Neural progenitor cell (in vitro differentiated cells): Measurements from ENCODE around the gene POLR3A.

Experiments used
- CTCF ChIP-seq: fragments of 200-600 bp; sonication (generic); IDR thresholded peaks from 2 replicates; pipeline ENCODE4 v1.5.1; 2017; ENCODE audit warnings: antibody characterized with exemption, mild to moderate bottlenecking
- EZH2 ChIP-seq: fragments of 200-600 bp; sonication (generic); IDR thresholded peaks from 2 replicates; pipeline ENCODE4 v1.6.1; 2017; ENCODE audit warnings: antibody characterized with exemption, mild to moderate bottlenecking, moderate library complexity

GRCh38 chr10:78025685-78026364 lies 3.5 kb downstream of the POLR3A start:
- TF ChIP-seq CTCF (no peak), EZH2 (no peak)
